ENCODE data around the gene FAM32A.

Gene FAM32A

GRCh38 chr19:16226184-16226591 is 41.0 kb downstream of the FAM32A start:
- DNase-seq, result no peak

GRCh38 chr19:16226878-16227836 is 41.9 kb downstream of the FAM32A start:
- DNase-seq, result no peak

GRCh38 chr19:16227837-16228636 is 42.8 kb downstream of the FAM32A start:
- no peak for DNase-seq

GRCh38 chr19:16228637-16229321 is 43.6 kb downstream of the FAM32A start:
- no peak for DNase-seq

- no peak for DNase-seq
These were observed 44.1 kb downstream of the FAM32A start for GRCh38 chr19:16229322-16229641.

- no peak for DNase-seq
These were observed 46.9 kb downstream of the FAM32A start for GRCh38 chr19:16232127-16232526.

GRCh38 chr19:16232568-16232967 is 47.4 kb downstream of the FAM32A start:
- no peak for DNase-seq

- DNase-seq, result no peak
These were observed 48.0 kb downstream of the FAM32A start for GRCh38 chr19:16233081-16233776.

GRCh38 chr19:16233836-16234551 is 48.8 kb downstream of the FAM32A start:
- DNase-seq, result no peak

- DNase-seq, result no peak
These were observed 49.6 kb downstream of the FAM32A start for GRCh38 chr19:16234552-16235445.

- DNase-seq, result no peak
These were observed 50.8 kb downstream of the FAM32A start for GRCh38 chr19:16235811-16236652.
